Nephron (organoid): ENCODE data around the gene OTUD6A.
A peak's percentile ranks its signal among the peaks of the same experiment; 100 is the strongest.

Experiments
- H3K27ac Mint-ChIP-seq, 3 experiments: 2 replicates each; pipeline ENCODE4 v1.8.0; 2020; ENCODE audit warnings: mixed read lengths in 3 of 3, mild to moderate bottlenecking in 2 of 3, moderate library complexity in 1 of 3
- H3K27me3 Mint-ChIP-seq: 2 replicates; pipeline ENCODE4 v1.8.0; 2021; ENCODE audit warnings: low read depth, mild to moderate bottlenecking, moderate library complexity, mixed read lengths
- H3K36me3 Mint-ChIP-seq: 2 replicates; pipeline ENCODE4 v1.8.0; 2020; ENCODE audit warnings: low read depth, mixed read lengths
- H3K4me1 Mint-ChIP-seq: 2 replicates; pipeline ENCODE4 v1.8.0; 2020; ENCODE audit warnings: mixed read lengths
- H3K4me3 Mint-ChIP-seq, 3 experiments: 2 replicates each; pipeline ENCODE4 v1.8.0; 2020; ENCODE audit warnings: mild to moderate bottlenecking in 3 of 3, mixed read lengths in 3 of 3, moderate library complexity in 2 of 3
- H3K9me3 Mint-ChIP-seq: 2 replicates; pipeline ENCODE4 v1.8.0; 2020; ENCODE audit warnings: mixed read lengths
- CTCF ChIP-seq, 3 experiments: fragments of 200-600 bp; sonication (generic); IDR thresholded peaks; one replicate each; pipeline ENCODE4 v1.5.0; 2021; ENCODE audit warnings: antibody characterized with exemption in 3 of 3; ENCODE audit not compliant: unreplicated experiment in 3 of 3

Gene OTUD6A

GRCh38 chrX:70033348-70034051 is 28.8 kb upstream of the OTUD6A start:
- Mint-ChIP-seq H3K4me1 (peaks cover 15% of the 10 kb centered on the region), H3K27me3 (peaks cover 6% of the 10 kb centered on the region), H3K36me3 (no peaks in the 10 kb centered on the region), H3K4me3 (no peak overlapping the region), H3K27ac (peak overlapping the region in 2 of 3 experiments; percentile 1 to 9), H3K9me3 (peaks cover 2% of the 10 kb centered on the region)
- TF ChIP-seq CTCF (IDR thresholded peaks at IDR 0.05; ENCODE audit: unreplicated experiment in 3 of 3): peak in 1 of 3 experiments; percentile 24

GRCh38 chrX:70034646-70035045 is 27.6 kb upstream of the OTUD6A start:
- Mint-ChIP-seq H3K36me3 (no peaks in the 10 kb centered on the region), H3K27ac (no peak overlapping the region), H3K4me1 (peaks cover 15% of the 10 kb centered on the region), H3K9me3 (peaks cover 2% of the 10 kb centered on the region), H3K4me3 (no peak overlapping the region), H3K27me3 (peaks cover 7% of the 10 kb centered on the region)
- no peak for TF ChIP-seq CTCF (IDR thresholded peaks at IDR 0.05; ENCODE audit: unreplicated experiment in 3 of 3)

GRCh38 chrX:70038515-70038914 is 23.7 kb upstream of the OTUD6A start:
- Mint-ChIP-seq H3K36me3 (no peaks in the 10 kb centered on the region), H3K4me3 (no peak overlapping the region), H3K27me3 (peaks cover 7% of the 10 kb centered on the region), H3K9me3 (no peaks in the 10 kb centered on the region), H3K4me1 (no peaks in the 10 kb centered on the region), H3K27ac (no peak overlapping the region)
- no peak for TF ChIP-seq CTCF (IDR thresholded peaks at IDR 0.05; ENCODE audit: unreplicated experiment in 3 of 3)

GRCh38 chrX:70038951-70039350 is 23.3 kb upstream of the OTUD6A start:
- Mint-ChIP-seq H3K36me3 (no peaks in the 10 kb centered on the region), H3K27me3 (peaks cover 7% of the 10 kb centered on the region), H3K4me3 (no peak overlapping the region), H3K4me1 (no peaks in the 10 kb centered on the region), H3K9me3 (no peaks in the 10 kb centered on the region), H3K27ac (no peak overlapping the region)
- no peak for TF ChIP-seq CTCF (IDR thresholded peaks at IDR 0.05; ENCODE audit: unreplicated experiment in 3 of 3)

- Mint-ChIP-seq H3K27ac (no peak overlapping the region), H3K27me3 (peaks cover 7% of the 10 kb centered on the region), H3K4me1 (no peaks in the 10 kb centered on the region), H3K4me3 (no peak overlapping the region), H3K36me3 (no peaks in the 10 kb centered on the region), H3K9me3 (peaks cover 1% of the 10 kb centered on the region)
- no peak for TF ChIP-seq CTCF (IDR thresholded peaks at IDR 0.05; ENCODE audit: unreplicated experiment in 3 of 3)
These were observed 22.5 kb upstream of the OTUD6A start for GRCh38 chrX:70039758-70040157.

- peaks cover 3% of the 10 kb centered on the region for H3K27me3 Mint-ChIP-seq
- no peak overlapping the region for H3K27ac Mint-ChIP-seq
- no peak overlapping the region for H3K4me3 Mint-ChIP-seq
- no peaks in the 10 kb centered on the region for H3K36me3 Mint-ChIP-seq
- H3K9me3 Mint-ChIP-seq: peaks cover 2% of the 10 kb centered on the region
- TF ChIP-seq CTCF (IDR thresholded peaks at IDR 0.05; ENCODE audit: unreplicated experiment in 3 of 3): no peak
- no peaks in the 10 kb centered on the region for H3K4me1 Mint-ChIP-seq
These were observed 20.3 kb upstream of the OTUD6A start for GRCh38 chrX:70041993-70042392.
